NCI-H82 (cell line): Measurements from ENCODE around the gene NME2.
A peak's percentile ranks its signal among the peaks of the same experiment; 100 is the strongest.
"Not testable (repeated sequence)": the region's sequence is repeated elsewhere in the genome, so short reads cannot be mapped to it uniquely, and the experiment has no call there.

Experiments
- DNase-seq: peaks from one replicate; lab custom pipeline; 2025; lab: John Stamatoyannopoulos, UW

NME2 gene

GRCh38 chr17:51166198-51166986, at the start of gene NME2:
NME2 (plus strand) TSS chr17:51166411; CDS start chr17:51166831, 420 bp downstream.
- DNase-seq, result peak; percentile 97

- DNase-seq, result peak; percentile 91
Observed at GRCh38 chr17:51118330-51119195, 47.6 kb upstream of the NME2 start.

GRCh38 chr17:51119415-51120356, 46.5 kb upstream of the NME2 start:
- peak; percentile 65 for DNase-seq

- peak; percentile 78 for DNase-seq
Observed at GRCh38 chr17:51120357-51120738, 45.9 kb upstream of the NME2 start.

GRCh38 chr17:51120739-51121619, 45.2 kb upstream of the NME2 start, which contains the start of gene SPAG9:
SPAG9 (minus strand) TSS chr17:51120868; CDS start chr17:51120656, 212 bp downstream.
- peak; percentile 99 for DNase-seq

GRCh38 chr17:51121620-51122472, 44.4 kb upstream of the NME2 start:
- peak; percentile 79 for DNase-seq

- not testable (repeated sequence) for DNase-seq
Observed at GRCh38 chr17:51122473-51123115, 43.6 kb upstream of the NME2 start.

- no peak for DNase-seq
Observed at GRCh38 chr17:51124640-51125503, 41.3 kb upstream of the NME2 start.

- DNase-seq, result no peak
Observed at GRCh38 chr17:51128076-51128475, 38.1 kb upstream of the NME2 start.

- DNase-seq, result no peak
Observed at GRCh38 chr17:51132964-51133319, 33.3 kb upstream of the NME2 start.

- DNase-seq, result no peak
Observed at GRCh38 chr17:51133365-51133764, 32.8 kb upstream of the NME2 start.

GRCh38 chr17:51135956-51136355, 30.3 kb upstream of the NME2 start:
- no peak for DNase-seq

- peak; percentile 89 for DNase-seq
Observed at GRCh38 chr17:51142597-51142996, 23.6 kb upstream of the NME2 start.

GRCh38 chr17:51144266-51145022, 21.8 kb upstream of the NME2 start:
- no peak for DNase-seq

- no peak for DNase-seq
Observed at GRCh38 chr17:51147650-51148049, 18.6 kb upstream of the NME2 start.

- DNase-seq, result no peak
Observed at GRCh38 chr17:51149163-51149562, 17.0 kb upstream of the NME2 start.

GRCh38 chr17:51150932-51151331, 15.3 kb upstream of the NME2 start:
- DNase-seq, result no peak

- DNase-seq, result peak; percentile 66
Observed at GRCh38 chr17:51152766-51153209, 13.4 kb upstream of the NME2 start.
